H1 (cell line): Measurements from ENCODE around the gene DPYSL3.

Experiments used
- CEBPB ChIP-seq: IDR thresholded peaks from 2 replicates; pipeline ENCODE4 v1.6.1; 2012; ENCODE audit warnings: low read depth, low read length
- EP300 ChIP-seq, 2 experiments: IDR thresholded peaks; 1 replicate in 1 of 2; 2 replicates in 1 of 2; pipeline ENCODE4 v1.6.1; 2011 to 2012; ENCODE audit warnings: low read depth in 2 of 2, low read length in 2 of 2, mild to moderate bottlenecking in 2 of 2, borderline replicate concordance in 1 of 2, inconsistent platforms in 1 of 2, moderate library complexity in 1 of 2
- JUND ChIP-seq: IDR thresholded peaks from 2 replicates; pipeline ENCODE4 v1.6.1; 2011; ENCODE audit warnings: mild to moderate bottlenecking, improper control_type of control experiment, low read length
- NANOG ChIP-seq: IDR thresholded peaks from 2 replicates; pipeline ENCODE4 v1.6.1; 2011; ENCODE audit warnings: low read length, low read depth, mild to moderate bottlenecking, inconsistent platforms; ENCODE audit not compliant: insufficient read depth, poor library complexity, severe bottlenecking
- TF ChIP-seq, protein P1 (sequence below), 3 experiments: IDR thresholded peaks; 1 replicate in 2 of 3; 2 replicates in 1 of 3; pipeline versions ENCODE4 v1.5.1 to v1.6.1; 2011; ENCODE audit warnings: low read length in 3 of 3, mild to moderate bottlenecking in 3 of 3, inconsistent platforms in 2 of 3, low read depth in 1 of 3, moderate library complexity in 1 of 3; ENCODE audit not compliant: insufficient read depth in 1 of 3; ENCODE audit errors: control extremely low read depth in 1 of 3

DNA sequence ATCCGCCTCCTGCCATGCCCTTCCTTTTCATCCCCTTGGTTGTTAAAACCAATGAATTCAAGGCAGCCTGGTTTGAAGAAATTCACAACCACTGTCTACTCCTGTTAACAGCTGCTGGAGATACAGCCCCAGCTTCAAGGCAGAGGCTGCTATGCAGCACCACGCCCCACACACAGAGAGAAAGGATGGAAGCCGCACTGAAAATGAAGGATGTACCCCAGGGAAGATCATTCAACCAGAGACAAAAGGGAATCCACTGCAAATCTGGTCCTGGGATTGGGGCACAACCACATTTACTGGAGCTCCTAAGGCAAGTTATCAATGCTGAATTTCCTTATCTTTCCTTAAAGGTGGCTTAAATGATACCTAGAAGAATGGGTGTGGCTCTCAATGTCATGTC is 58.7 kb downstream of the DPYSL3 start:
- TF ChIP-seq, protein P1, sequence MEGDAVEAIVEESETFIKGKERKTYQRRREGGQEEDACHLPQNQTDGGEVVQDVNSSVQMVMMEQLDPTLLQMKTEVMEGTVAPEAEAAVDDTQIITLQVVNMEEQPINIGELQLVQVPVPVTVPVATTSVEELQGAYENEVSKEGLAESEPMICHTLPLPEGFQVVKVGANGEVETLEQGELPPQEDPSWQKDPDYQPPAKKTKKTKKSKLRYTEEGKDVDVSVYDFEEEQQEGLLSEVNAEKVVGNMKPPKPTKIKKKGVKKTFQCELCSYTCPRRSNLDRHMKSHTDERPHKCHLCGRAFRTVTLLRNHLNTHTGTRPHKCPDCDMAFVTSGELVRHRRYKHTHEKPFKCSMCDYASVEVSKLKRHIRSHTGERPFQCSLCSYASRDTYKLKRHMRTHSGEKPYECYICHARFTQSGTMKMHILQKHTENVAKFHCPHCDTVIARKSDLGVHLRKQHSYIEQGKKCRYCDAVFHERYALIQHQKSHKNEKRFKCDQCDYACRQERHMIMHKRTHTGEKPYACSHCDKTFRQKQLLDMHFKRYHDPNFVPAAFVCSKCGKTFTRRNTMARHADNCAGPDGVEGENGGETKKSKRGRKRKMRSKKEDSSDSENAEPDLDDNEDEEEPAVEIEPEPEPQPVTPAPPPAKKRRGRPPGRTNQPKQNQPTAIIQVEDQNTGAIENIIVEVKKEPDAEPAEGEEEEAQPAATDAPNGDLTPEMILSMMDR (IDR thresholded peaks at IDR 0.05; ENCODE audit: control extremely low read depth in 1 of 3, insufficient read depth in 1 of 3, low read depth in 1 of 3, low read length in 3 of 3): no peak
- TF ChIP-seq EP300 (IDR thresholded peaks at IDR 0.05; ENCODE audit: borderline replicate concordance in 1 of 2, low read depth in 2 of 2, low read length in 2 of 2) (no peak), JUND (no peak), NANOG (no peak), CEBPB (no peak)
